Measurements from ENCODE around the gene WDR37.

DNA sequence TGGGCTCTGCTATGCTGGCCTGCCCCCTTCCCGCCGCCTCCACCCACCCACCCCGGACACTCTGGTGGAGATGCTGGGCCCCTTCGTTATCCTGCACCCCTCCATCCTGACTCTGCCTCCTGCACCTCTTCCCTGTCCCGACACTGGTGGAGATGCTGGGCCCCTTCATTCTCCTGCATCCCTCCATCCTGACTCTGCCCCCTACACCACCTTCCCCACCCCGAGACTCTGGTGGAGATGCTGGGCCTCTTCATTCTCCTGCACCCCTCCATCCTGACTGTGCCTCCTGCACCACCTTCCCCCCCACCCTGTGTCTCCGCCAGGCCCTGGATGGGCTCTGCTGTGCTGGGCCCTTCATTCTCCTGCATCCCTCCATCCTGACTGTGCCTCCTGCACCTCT, 45.5 kb upstream of the WDR37 start:
- TF ChIP-seq CTCF (IDR thresholded peaks at IDR 0.05), result no peak
- TF ChIP-seq POLR2A (IDR thresholded peaks at IDR 0.05), result no peak
